Measurements from ENCODE around the gene LILRB4.

LILRB4 gene

GRCh38 chr19:54660306-54660705 lies 2.5 kb upstream of the LILRB4 start:
- TF ChIP-seq CTCF (conservative IDR thresholded peaks at IDR 0.05), result no peak

GRCh38 chr19:54660964-54661363 lies 1.8 kb upstream of the LILRB4 start:
- TF ChIP-seq CTCF (conservative IDR thresholded peaks at IDR 0.05), result no peak
- no peak overlapping the region for H3K27ac ChIP-seq

More at GRCh38 chr19:54660306-54660705, 2.5 kb upstream of the LILRB4 start:
- H3K27ac ChIP-seq, result no peak overlapping the region

- H3K27ac ChIP-seq, result no peak overlapping the region
These were observed 821 bp upstream of the LILRB4 start for GRCh38 chr19:54661846-54662481.

GRCh38 chr19:54665530-54665929 lies 2.7 kb downstream of the LILRB4 start:
- no peak overlapping the region for H3K27ac ChIP-seq
- TF ChIP-seq CTCF (conservative IDR thresholded peaks at IDR 0.05), result no peak

More at GRCh38 chr19:54661846-54662481, 821 bp upstream of the LILRB4 start:
- TF ChIP-seq CTCF (conservative IDR thresholded peaks at IDR 0.05), result no peak

- no peak for TF ChIP-seq CTCF (conservative IDR thresholded peaks at IDR 0.05)
These were observed 4.4 kb downstream of the LILRB4 start for GRCh38 chr19:54667217-54667616.

GRCh38 chr19:54668353-54668752 lies 5.6 kb downstream of the LILRB4 start:
- TF ChIP-seq CTCF (conservative IDR thresholded peaks at IDR 0.05), result no peak
- H3K27ac ChIP-seq, result no peak overlapping the region

More at GRCh38 chr19:54667217-54667616, 4.4 kb downstream of the LILRB4 start:
- H3K27ac ChIP-seq, result no peak overlapping the region

GRCh38 chr19:54670576-54671357 lies 8.0 kb downstream of the LILRB4 start:
- H3K27ac ChIP-seq, result no peak overlapping the region
- TF ChIP-seq CTCF (conservative IDR thresholded peaks at IDR 0.05), result no peak

All from VCaP (cell line).